Measurements from ENCODE around the gene WDR12.
"Not testable (repeated sequence)": the region's sequence is repeated elsewhere in the genome, so short reads cannot be mapped to it uniquely, and the experiment has no call there.

Gene WDR12

DNA sequence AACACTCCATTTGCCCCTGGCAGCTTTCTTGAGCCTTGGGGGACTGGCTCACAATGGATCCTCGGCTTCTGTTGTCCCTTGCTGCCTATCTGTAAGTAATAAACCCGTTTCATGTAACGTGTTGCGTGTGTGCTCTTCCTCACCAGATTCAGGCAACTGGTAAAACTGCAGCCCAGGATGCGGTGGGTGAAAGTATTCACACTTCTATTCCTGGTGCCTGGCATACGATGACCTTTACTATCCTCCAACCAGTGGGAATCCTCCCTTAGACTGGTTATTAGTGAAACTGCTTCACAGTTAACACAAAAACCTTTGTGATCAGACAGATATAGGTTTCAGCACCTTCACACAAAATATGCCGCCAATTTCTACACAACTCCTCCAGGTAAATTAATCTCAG is 26.3 kb downstream of the WDR12 start:
- in situ Hi-C loops (cut with MboI; ENCODE audit: low sequenced_read_pairs) = no loop called here

DNA sequence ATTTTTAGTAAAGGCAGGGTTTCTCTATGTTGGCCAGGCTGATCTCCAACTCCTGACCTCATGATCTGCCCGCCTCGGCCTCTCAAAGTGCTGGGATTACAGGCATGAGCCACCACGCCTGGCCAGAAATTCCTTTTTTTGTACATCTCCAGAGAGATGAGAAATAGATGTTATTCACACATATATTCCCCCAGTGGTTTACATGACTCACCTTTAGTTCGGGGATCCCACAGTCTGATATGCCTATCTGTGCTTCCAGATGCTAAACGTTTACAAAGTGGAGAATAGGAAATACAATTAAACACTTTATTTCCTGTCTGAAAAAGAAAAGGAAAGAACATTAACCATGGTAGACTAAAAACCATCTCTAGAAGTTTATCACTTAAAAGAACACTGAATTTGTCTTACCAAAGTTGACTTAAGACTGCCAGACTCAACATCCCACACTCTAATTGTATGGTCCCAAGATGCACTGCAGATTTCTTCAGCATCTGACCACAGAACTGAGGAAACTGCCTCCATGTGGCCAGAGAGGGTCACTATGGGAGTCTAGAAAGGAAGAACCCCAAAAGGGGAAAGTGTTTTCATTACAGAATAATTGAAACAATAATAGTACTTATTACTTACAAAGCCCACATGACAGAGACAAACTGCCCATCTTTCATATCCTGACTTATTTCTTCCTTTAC is 27.3 kb downstream of the WDR12 start:
- in situ Hi-C loops (cut with MboI; ENCODE audit: low sequenced_read_pairs) = no loop called here

DNA sequence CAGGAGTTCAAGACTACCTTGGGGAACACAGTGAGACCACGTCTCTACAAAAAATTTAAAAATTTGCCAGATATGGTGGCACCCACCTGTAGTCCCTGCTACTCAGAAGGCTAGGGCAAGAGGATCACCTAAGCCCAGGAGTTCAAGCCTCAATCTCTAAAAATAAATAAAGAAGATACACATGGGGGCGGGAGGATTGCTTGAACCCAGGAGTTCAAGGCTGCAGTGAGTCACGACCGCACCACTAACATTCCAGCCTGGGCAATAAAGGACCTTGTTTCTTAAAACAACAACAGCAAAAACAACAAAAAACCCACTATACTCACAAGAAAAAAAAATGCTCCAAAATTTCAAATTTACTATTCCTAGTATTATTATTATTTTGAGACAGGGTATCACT is 29.9 kb downstream of the WDR12 start:
- in situ Hi-C loops (cut with MboI; ENCODE audit: low sequenced_read_pairs) = no loop called here

DNA sequence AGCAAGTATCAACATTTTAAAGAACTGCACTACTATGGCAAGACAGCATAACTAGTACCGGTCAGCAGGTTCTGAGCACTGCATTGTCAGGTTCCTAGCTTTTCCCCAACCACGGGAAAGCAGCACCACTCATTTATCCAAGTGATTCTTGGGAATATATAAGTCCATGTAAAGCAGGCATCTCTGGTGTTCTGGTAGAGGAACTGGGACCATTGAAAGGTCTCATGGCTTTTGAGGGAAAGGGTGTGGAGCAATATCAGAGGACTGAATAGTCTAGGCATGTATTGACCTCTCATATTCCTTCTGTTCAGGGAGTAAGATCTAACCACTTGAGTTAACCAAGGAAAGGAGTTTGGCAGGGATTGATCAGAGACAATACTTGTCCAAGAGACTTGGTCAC is 33.8 kb downstream of the WDR12 start:
- in situ Hi-C loops (cut with MboI; ENCODE audit: low sequenced_read_pairs) = no loop called here

DNA sequence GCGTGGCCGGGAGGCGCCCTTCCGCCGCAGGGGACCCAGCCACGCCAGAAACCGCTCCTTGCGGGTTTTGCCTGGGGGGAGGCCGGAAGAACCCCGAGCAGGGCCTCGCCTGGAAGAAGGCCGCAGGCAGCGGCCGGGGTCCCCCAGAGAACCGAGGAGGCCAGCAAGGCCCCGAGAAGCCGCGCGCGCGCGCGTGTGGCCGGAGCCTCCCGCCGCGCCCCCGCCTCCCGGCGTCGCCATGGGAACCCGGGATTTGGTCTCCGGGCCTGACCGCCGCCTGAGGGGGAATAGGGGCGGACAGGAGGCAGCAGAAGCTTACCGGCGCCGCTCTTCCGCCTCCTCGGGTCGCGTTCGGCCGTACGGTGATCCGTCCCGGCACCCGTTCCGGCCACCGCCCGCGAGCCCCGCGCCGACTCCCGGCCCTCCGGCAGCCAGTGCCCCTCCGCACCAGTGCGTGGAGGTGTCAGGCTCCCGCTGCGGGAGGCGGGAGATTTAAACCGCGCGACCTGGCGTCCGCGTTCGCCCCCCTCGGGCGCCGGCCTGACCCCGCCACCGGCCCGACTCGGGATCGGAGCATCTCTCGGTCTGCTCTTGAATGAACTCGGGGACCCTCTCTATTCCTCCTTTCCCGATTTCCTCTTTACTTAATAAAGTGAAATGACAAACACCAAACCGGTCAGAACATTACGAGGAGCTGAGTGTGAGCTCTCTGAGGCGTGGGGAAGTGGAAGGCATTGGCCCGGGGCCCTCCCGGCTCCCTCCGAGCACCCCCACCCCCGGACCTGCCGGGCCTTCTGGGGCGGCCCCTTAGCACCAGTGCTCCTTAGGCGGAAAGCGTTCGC is 40.0 kb downstream of the WDR12 start, which contains the start of gene ICA1L:
Gene ICA1L (minus strand): TSS at position 467 of the 842 bp plus-strand sequence. CDS start 42,757 bp downstream, outside the sequence.
- in situ Hi-C loops (cut with MboI; ENCODE audit: low sequenced_read_pairs) = no loop called here

DNA sequence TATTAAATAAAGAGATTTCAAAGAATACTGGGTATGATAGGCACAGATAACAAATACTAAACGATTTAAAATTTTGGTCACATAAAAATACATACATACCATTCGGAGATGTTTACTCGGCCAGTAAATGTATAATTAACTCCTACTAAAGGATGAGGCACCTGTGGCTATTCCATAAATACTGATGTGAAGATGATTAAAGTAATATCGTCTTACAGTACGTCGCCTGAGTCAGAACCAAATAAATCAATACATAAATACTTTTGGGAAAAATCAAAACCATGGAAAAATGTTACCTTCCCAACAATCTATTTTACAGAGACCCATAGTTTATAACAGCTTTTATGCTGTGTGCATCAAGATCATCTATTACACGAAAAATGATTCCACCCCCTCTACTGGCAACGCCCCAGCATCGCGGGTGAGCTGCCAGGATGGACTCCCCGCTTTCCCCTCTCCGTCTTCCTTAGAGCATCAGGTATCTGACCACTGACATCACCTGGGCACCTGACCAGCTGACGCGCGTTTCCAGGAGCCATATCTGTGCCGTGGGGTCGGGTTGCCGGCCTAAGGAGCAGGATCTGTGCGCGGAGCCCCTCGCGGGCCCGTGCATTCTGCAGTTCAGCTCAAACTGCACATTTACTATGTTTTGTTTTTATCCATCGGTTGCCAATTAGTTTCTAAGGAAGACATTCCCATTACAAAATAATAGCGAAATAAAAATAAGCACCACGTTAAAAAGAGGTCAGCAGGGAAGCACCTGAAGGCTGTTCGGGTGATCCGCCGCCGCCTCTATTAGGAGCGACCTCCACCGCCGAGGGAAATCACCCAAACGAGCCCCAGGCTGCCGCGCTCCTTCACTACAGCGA is 40.8 kb downstream of the WDR12 start:
- in situ Hi-C loops (cut with MboI; ENCODE audit: low sequenced_read_pairs) = no loop called here

DNA sequence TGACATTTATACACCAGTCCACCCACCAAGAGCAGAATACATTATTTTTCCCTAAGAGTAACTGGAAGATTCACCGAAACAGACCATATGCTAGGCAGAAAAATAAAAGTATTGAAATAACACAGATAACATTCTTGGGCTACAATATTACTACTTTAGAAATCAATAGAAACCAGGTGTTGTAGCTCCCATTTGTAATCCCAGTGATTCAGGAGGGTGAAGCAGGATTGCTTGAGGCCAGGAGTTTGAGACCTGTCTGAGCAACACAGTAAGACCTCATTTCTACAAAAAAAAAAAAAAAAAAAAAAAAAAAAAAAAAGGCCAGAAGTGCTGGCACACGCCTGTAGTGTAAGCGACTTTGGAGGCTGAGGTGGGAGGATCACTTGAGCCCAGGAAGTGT is 49.5 kb downstream of the WDR12 start:
- in situ Hi-C loops (cut with MboI; ENCODE audit: low sequenced_read_pairs) = no loop called here

DNA sequence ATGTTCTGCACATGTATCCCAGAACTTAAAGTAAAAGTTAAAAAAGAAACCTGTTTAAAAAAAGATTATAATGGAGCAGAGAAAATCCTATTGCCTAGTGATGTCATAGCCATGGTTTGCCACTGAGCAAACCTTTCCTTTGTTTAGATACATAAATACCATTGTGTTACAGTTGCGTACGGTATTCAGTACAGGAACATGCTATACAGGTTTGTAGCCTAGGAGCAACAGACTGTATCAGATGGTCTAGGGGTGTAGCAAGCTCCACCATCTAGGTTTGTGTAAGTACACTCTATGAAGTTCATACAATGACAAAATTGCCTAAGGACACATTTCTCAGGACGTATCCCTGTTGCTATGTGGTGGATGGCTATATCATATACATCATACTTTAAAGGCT is 52.9 kb downstream of the WDR12 start:
- in situ Hi-C loops (cut with MboI; ENCODE audit: low sequenced_read_pairs) = no loop called here

DNA sequence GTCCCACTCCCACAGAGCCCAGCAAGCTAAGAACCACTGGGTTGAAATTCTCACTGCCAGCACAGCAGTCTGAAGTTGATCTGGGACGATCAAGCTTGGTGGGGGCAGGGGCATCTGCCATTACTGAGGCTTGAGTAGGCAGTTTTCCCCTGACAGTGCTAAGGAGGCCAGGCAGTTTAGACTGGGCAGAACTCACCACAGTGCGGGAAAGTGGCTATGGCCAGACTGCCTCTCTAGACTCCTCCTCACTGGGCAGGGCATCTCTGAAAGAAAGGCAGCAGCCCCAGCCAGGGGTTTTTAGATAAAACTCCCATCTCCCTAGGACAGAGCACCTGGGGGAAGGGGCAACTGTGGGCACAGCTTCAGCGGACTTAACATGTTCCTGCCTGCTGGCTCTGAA is 62.1 kb downstream of the WDR12 start:
- in situ Hi-C loops (cut with MboI; ENCODE audit: low sequenced_read_pairs) = not testable (repeated sequence)

DNA sequence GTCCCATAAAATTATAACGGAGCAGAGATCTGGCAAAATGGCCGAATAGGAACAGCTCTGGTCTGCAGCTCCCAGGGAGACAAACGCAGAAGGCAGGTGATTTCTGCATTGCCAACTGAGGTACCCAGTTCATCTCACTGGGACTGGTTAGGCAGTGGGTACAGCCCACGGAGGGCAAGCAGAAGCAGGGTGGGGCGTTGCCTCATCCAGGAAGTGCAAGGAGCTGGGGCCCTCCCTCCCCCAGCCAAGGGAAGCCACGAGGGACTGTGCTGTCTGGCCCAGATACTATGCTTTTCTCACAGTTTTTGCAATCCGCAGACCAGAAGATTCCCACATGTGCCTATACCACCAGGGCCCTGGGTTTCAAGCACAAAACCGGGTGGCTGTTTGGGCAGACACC is 62.7 kb downstream of the WDR12 start:
- in situ Hi-C loops (cut with MboI; ENCODE audit: low sequenced_read_pairs) = no loop called here

DNA sequence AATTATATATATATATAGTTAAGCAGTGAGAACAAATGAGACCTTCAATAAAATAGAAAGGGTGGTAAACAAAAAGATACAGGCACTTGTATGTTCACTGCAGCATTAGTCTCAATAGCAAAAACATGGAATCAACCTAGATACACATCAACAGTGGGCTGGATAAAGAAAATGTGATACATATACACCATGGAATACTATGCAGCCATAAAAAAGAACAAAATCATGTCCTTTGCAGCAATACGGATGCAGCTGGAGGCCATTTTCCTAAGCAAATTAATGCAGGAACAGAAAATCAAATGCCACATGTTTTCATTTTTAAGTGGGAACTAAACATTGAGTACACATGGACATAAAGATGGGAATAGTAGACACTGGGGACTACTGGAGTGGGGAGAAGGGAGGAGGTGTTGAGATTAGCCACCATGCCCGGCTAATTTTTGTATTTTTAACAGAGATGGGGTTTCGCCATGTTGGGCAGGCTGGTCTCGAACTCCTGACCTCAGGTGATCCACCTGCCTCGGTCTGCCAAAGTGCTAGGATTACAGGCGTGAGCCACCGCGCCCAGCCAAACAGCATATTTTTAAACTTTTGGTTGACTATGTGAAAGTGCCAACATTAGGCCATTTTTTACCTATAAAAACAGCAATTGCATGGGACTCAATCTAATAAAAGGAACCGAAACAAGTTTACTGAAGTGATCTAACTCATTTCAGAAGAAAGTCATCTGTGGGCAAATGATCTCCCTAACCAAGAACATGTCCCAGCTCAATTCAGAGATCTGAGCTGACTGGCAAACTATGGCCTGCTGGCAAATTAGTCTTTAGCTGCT is 63.6 kb downstream of the WDR12 start:
- in situ Hi-C loops (cut with MboI; ENCODE audit: low sequenced_read_pairs) = no loop called here

DNA sequence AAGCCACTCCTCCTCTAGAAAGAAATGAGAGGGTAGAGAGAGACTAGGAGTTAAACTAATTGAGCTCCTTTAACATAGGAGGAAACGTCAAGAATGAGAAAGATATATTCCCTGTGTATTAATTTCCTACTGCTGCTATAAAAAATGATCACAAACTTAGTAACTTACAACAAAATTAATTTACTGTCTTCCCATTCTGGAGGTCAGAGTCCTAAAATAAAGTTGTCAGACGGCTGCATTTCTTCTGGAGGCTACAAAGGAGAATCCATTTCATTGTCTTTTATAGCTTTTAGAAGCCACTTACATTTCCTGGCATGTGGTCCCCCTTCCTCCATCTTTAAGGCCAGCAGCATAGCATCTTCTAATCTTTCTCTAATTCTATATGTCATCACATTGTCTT is 66.8 kb downstream of the WDR12 start:
- in situ Hi-C loops (cut with MboI; ENCODE audit: low sequenced_read_pairs) = no loop called here

DNA sequence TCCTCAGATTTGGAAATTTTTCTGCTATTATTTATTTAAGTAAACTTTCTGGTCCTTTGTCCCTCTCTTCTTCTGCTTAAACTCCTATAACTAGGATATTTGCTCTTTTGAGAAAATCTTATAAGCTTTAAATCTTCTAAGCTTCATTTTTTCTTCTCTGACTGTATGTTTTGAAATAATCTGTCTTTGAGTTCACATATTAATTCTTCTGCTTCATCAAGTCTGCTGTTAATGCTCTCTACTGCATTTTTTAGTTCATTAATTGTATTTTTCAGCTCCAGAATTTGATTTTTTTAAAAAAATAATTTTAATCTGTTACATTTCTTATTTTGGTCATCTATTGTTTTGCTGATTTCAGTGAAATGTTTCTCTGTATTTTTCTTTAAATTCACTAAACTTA is 68.8 kb downstream of the WDR12 start:
- in situ Hi-C loops (cut with MboI; ENCODE audit: low sequenced_read_pairs) = no loop called here

DNA sequence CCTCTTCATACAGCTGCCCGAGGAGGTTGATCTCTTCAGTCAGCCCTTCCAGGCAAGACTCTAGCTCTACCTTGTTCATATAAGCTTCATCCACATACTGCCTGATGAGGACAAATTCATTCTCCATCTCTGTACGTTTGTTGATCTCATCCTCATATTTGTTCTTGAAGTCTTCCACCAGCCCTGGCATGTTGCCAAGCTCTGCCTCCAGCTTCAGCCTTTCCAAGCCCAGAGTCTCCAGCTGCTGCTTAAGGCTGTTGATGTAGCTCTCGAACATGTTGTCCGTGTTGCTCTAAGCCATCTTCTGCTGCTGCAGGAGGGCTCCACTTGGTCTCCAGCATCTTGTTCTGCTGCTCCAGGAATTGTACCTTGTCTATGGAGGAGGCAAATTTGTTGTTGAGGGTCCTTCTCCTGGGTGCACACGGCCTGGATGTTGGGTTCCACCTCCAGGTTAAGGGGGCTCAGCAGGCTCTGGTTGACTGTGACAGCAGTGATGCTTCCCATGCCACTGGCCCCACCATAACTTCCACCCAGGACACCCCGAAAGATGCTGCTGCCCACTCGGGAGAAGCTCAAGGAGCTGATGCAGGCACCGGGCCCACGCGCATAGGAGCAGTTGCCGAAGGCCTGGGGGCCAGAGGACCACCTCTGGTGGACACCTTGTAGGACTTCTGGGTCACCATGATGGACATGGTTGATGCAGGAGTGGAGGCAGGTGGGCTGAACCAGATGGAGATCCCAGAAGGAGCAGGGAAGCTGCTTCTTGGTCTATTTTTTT is 70.2 kb downstream of the WDR12 start:
- in situ Hi-C loops (cut with MboI; ENCODE audit: low sequenced_read_pairs) = no loop called here

DNA sequence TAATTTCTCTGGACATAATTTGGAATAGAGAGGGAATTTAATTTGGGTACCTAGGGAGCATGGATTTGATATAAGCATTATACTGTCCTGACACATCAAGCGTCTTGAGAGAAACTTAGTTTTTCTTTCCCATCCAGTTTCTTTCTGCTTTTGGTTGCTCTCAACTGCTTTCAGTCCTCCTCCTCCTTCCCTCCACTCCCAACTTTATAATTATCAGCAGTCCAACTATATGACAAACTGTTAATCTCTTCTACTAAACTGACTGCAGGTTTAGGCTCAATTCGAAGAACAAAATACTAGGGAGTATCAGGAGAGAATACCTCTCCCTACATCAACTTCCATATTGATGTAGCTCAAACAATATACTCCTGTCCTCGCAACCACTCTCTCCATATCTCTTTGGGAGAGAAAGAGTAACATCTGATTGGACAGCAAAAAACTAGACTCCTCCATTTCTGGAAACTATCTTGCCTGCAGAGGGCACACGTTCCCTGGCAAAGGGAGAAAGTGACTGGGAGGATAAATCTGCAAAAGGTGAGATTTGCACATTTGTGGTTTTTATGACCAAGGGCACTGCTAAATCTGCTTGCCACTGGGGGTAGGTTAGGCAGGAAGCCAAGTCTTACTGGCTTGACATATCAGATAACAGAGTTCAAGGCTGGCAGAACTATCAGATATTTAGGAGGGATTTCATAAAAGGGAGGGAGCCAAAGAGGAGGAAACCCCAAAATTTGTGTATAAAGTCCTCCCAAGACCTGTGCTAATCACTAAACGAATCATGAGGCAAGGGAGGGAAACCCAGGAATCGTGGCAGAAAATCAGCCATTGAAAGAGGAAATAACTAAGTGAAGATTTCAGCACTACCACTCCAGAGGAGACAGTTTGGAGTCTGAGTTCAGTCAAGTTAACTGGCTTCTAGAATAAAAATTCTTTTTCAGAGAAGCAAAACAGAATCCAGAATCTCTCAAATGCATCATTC is 79.9 kb downstream of the WDR12 start:
- in situ Hi-C loops (cut with MboI; ENCODE audit: low sequenced_read_pairs) = no loop called here

DNA sequence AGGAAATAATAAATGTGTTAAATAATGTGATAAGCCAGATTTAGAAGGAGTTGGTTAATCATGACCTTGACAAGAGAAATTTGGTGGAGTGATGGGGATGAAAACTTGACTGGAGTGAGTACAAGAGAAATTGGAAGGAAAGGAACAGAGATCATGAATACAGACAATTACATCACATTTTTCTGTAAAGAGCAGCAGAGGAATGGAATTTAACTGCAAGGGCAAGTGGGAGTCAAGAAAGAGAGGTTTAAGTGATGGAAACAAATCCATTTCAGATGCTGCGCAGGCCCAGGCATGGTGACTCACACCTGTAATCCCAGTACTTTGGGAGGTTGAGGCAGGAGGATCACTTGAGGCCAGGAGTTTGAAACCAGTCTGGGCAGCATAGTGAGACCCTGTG is 86.6 kb downstream of the WDR12 start:
- in situ Hi-C loops (cut with MboI; ENCODE audit: low sequenced_read_pairs) = no loop called here
